NCI-H82 treated with DMSO at 0.1 percent for 48 hours (cell line): ENCODE measurements around the gene AP5Z1.

ENCODE experiments used
- DNase-seq: peaks from one replicate; lab custom pipeline; 2025; ENCODE audit not compliant: unreplicated experiment; lab: John Stamatoyannopoulos, UW

Gene AP5Z1

GRCh38 chr7:4765776-4766490, 9.5 kb upstream of the AP5Z1 start:
- DNase-seq, result no peak

- DNase-seq, result no peak
Observed at GRCh38 chr7:4766666-4767519, 8.5 kb upstream of the AP5Z1 start.

- no peak for DNase-seq
Observed at GRCh38 chr7:4768597-4769569, 6.5 kb upstream of the AP5Z1 start.

- no peak for DNase-seq
Observed at GRCh38 chr7:4769761-4770160, 5.7 kb upstream of the AP5Z1 start.

- no peak for DNase-seq
Observed at GRCh38 chr7:4770886-4771285, 4.5 kb upstream of the AP5Z1 start.

GRCh38 chr7:4771737-4772136, 3.7 kb upstream of the AP5Z1 start:
- no peak for DNase-seq

- DNase-seq, result no peak
Observed at GRCh38 chr7:4772306-4772705, 3.1 kb upstream of the AP5Z1 start.

- no peak for DNase-seq
Observed at GRCh38 chr7:4774007-4774406, 1.4 kb upstream of the AP5Z1 start.

GRCh38 chr7:4774658-4775249, 669 bp upstream of the AP5Z1 start:
- no peak for DNase-seq

- DNase-seq, result no peak
Observed at GRCh38 chr7:4775848-4776623, 613 bp downstream of the AP5Z1 start.

GRCh38 chr7:4779118-4779517, 3.7 kb downstream of the AP5Z1 start:
- DNase-seq, result no peak

GRCh38 chr7:4781366-4782069, 6.1 kb downstream of the AP5Z1 start:
- no peak for DNase-seq

- DNase-seq, result no peak
Observed at GRCh38 chr7:4782333-4783291, 7.2 kb downstream of the AP5Z1 start.

GRCh38 chr7:4783292-4783652, 7.8 kb downstream of the AP5Z1 start:
- no peak for DNase-seq

- DNase-seq, result no peak
Observed at GRCh38 chr7:4783762-4784351, 8.4 kb downstream of the AP5Z1 start.

GRCh38 chr7:4784799-4785198, 9.4 kb downstream of the AP5Z1 start:
- no peak for DNase-seq

GRCh38 chr7:4785371-4785770, 9.9 kb downstream of the AP5Z1 start:
- no peak for DNase-seq

- no peak for DNase-seq
Observed at GRCh38 chr7:4786015-4786414, 10.6 kb downstream of the AP5Z1 start.
